ENCODE measurements around the gene ATF7. TPM values are rescaled to one million over a fixed set of nuclear protein-coding genes. Genes with fewer than 3 reads are reported as not detected.

Gene ATF7
- total RNA-seq, 1 donor from 2014 or later, result 14.2 TPM

- Histone ChIP-seq H3K4me3 (ENCODE audit: low read depth, low read length) (no peak overlapping the region), H3K36me3 (ENCODE audit: control insufficient read depth, insufficient read depth, low read length) (no peaks in the 10 kb centered on the region), H3K27me3 (ENCODE audit: control insufficient read depth, insufficient read depth, low read length) (no peaks in the 10 kb centered on the region)
- TF ChIP-seq CTCF (IDR thresholded peaks at IDR 0.05; ENCODE audit: insufficient read depth, low read length, poor library complexity, severe bottlenecking), result no peak
- DNase-seq (ENCODE audit: low read depth), result no peak
Observed at GRCh38 chr12:53538209-53538689, 87.9 kb downstream of the ATF7 start.

GRCh38 chr12:53536962-53537361 is 89.2 kb downstream of the ATF7 start:
- TF ChIP-seq CTCF (IDR thresholded peaks at IDR 0.05; ENCODE audit: insufficient read depth, low read length, poor library complexity, severe bottlenecking), result no peak
- no peak overlapping the region for H3K4me3 ChIP-seq (ENCODE audit: low read depth, low read length)
- no peaks in the 10 kb centered on the region for H3K27me3 ChIP-seq (ENCODE audit: control insufficient read depth, insufficient read depth, low read length)
- DNase-seq (ENCODE audit: low read depth), result no peak
- peaks cover 3% of the 10 kb centered on the region for H3K36me3 ChIP-seq (ENCODE audit: control insufficient read depth, insufficient read depth, low read length)

GRCh38 chr12:53533471-53533870 is 92.7 kb downstream of the ATF7 start:
- Histone ChIP-seq H3K36me3 (ENCODE audit: control insufficient read depth, insufficient read depth, low read length) (peaks cover 3% of the 10 kb centered on the region), H3K27me3 (ENCODE audit: control insufficient read depth, insufficient read depth, low read length) (no peaks in the 10 kb centered on the region), H3K4me3 (ENCODE audit: low read depth, low read length) (no peak overlapping the region)
- no peak for DNase-seq (ENCODE audit: low read depth)
- TF ChIP-seq CTCF (IDR thresholded peaks at IDR 0.05; ENCODE audit: insufficient read depth, low read length, poor library complexity, severe bottlenecking), result no peak

GRCh38 chr12:53532524-53533445 is 93.4 kb downstream of the ATF7 start:
- Histone ChIP-seq H3K36me3 (ENCODE audit: control insufficient read depth, insufficient read depth, low read length) (peaks cover 3% of the 10 kb centered on the region), H3K27me3 (ENCODE audit: control insufficient read depth, insufficient read depth, low read length) (no peaks in the 10 kb centered on the region), H3K4me3 (ENCODE audit: low read depth, low read length) (no peak overlapping the region)
- DNase-seq (ENCODE audit: low read depth), result no peak
- TF ChIP-seq CTCF (IDR thresholded peaks at IDR 0.05; ENCODE audit: insufficient read depth, low read length, poor library complexity, severe bottlenecking), result no peak

- peaks cover 3% of the 10 kb centered on the region for H3K36me3 ChIP-seq (ENCODE audit: control insufficient read depth, insufficient read depth, low read length)
- DNase-seq (ENCODE audit: low read depth), result no peak
- H3K27me3 ChIP-seq (ENCODE audit: control insufficient read depth, insufficient read depth, low read length), result no peaks in the 10 kb centered on the region
- TF ChIP-seq CTCF (IDR thresholded peaks at IDR 0.05; ENCODE audit: insufficient read depth, low read length, poor library complexity, severe bottlenecking), result no peak
- H3K4me3 ChIP-seq (ENCODE audit: low read depth, low read length), result no peak overlapping the region
Observed at GRCh38 chr12:53532021-53532420, 94.2 kb downstream of the ATF7 start.

Data from kidney epithelial cell (primary cell).